Psoas muscle (tissue), 8 donors: ENCODE results near the gene ZNF281. TPM values are rescaled to one million over a fixed set of nuclear protein-coding genes. Genes with fewer than 3 reads are reported as not detected.

ENCODE experiments used
- ATAC-seq, 4 donors: fragments of 200-7000 bp; cut with Tn5 transposase; one replicate each; pipeline ENCODE4 v1.9.1; 2020; ENCODE audit warnings: moderate library complexity in 3 of 4, mild to moderate bottlenecking in 2 of 4
- DNase-seq, 2 donors: peaks; one replicate each; pipeline ENCODE4 v3.0.0-alpha.2; 2020
- H3K27ac ChIP-seq: fragments of 200-600 bp; one replicate; pipeline ENCODE4 v1.8.0; 2022
- H3K27me3 ChIP-seq, 3 donors: fragments of 200-600 bp in 1 of 3; one replicate each; pipeline versions ENCODE4 v1.6.1 to v1.8.0; 2013 to 2022; ENCODE audit warnings: low read length in 2 of 3, mild to moderate bottlenecking in 2 of 3, moderate library complexity in 1 of 3; ENCODE audit not compliant: insufficient read depth in 3 of 3
- H3K36me3 ChIP-seq, 2 donors: fragments of 200-600 bp in 1 of 2; one replicate each; pipeline versions ENCODE4 v1.6.1 to v1.8.0; 2013 to 2022; ENCODE audit warnings: low read depth in 1 of 2, mild to moderate bottlenecking in 1 of 2, moderate library complexity in 1 of 2; ENCODE audit not compliant: insufficient read depth in 1 of 2
- H3K4me1 ChIP-seq: fragments of 200-600 bp; one replicate; pipeline ENCODE4 v1.8.0; 2022
- H3K4me3 ChIP-seq: fragments of 200-600 bp; one replicate; pipeline ENCODE4 v1.8.0; 2022; ENCODE audit warnings: mild to moderate bottlenecking
- H3K9me3 ChIP-seq: fragments of 200-600 bp; one replicate; pipeline ENCODE4 v1.8.0; 2022
- CTCF ChIP-seq: fragments of 200-600 bp; IDR thresholded peaks from one replicate; pipeline ENCODE4 v1.8.0; 2022; ENCODE audit warnings: antibody characterized with exemption
- WGBS, 3 donors: extraction: QIAGEN DNeasy Blood & Tissue Kit; methylation state at CpG; one replicate each; pipeline versions ENCODE4 v1.1.6 to v1.1.7; 2013; 5-methylcytosine and 5-hydroxymethylcytosine counted together
- intact Hi-C, 2 donors: fragments of 100-400 bp; cut with DNase I; formaldehyde crosslinking; loops; one replicate each; pipeline versions ENCODE4 v1.11.0 to v1.14.2; 2022
- polyA plus RNA-seq, 3 donors: library from polyadenylated mRNA; stranded (reverse); fragments of 200-250 nt; gene quantifications; one replicate each; pipeline ENCODE4 v1.2.3, GENCODE V29; 2013
- total RNA-seq, 4 donors: library from RNA; stranded (reverse); fragmentation: NEBNext Ultra II Directional in 2 of 4; extraction: Animal tissue kit (Norgen Biotek cat#: 25700) in 2 of 4; gene quantifications; one replicate each; pipeline versions ENCODE4 v1.2.1 to v1.2.4, GENCODE V29; 2021 to 2023
- donor health status: healthy with polysubstance abuse.
- donor health status: DM: no; HTN: no; CAD: no; lungs with moderate emphysema.
- donor health status: Bipolar disorder and iron deficiency.
- donor health status: healthy.
- donor health status: DM: yes; HTN: yes; CAD: no.
- donor health status: DM: no; HTN: no; CAD: no.
- donor health status: DM: no; HTN: no; CAD: no.
- donor health status: DM: yes; HTN: yes; CAD: no.

Gene ZNF281
- total and polyA plus RNA-seq, 7 donors, result 4.1 to 14.0 (median 10.4) TPM

- Histone ChIP-seq H3K27me3 (no peaks in the 10 kb centered on the region), H3K27ac (no peak overlapping the region), H3K36me3 (no peaks in the 10 kb centered on the region), H3K4me3 (no peak overlapping the region), H3K4me1 (no peaks in the 10 kb centered on the region), H3K9me3 (no peaks in the 10 kb centered on the region)
- 62 to 69% (median 64%) methylated on average over 1 of the region's 1 CpG for WGBS, 3 donors
- ATAC-seq (no peak), DNase-seq (no peak)
- intact Hi-C loops, result no loop called here
- TF ChIP-seq CTCF, result no peak
Observed at GRCh38 chr1:200391747-200392146, 18.1 kb downstream of the ZNF281 start.

DNA sequence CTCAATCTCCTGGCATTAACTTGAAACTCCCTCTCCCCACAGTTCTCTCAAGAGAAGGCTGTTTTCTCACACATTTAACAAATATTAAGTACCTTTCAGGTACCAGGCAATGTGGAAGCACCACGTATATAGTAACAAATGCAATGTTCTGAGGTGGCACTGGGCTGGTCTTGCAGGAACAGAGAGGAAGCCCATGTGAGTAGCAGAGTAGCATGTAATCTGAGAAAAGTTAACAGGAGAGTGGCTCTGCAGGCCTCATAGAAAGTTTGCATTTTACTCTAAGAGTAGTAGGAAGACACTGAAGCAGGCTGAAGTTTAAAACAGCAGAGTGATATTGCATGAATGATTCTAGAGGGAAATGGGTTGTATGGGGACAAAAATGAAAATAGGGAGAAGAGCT lies 21.0 kb downstream of the ZNF281 start:
- no peak overlapping the region for H3K27ac ChIP-seq
- intact Hi-C loops, result no loop called here
- H3K9me3 ChIP-seq, result no peaks in the 10 kb centered on the region
- DNase-seq (no peak), ATAC-seq (no peak)
- TF ChIP-seq CTCF, result no peak
- no peaks in the 10 kb centered on the region for H3K27me3 ChIP-seq
- H3K4me1 ChIP-seq, result no peaks in the 10 kb centered on the region
- no peak overlapping the region for H3K4me3 ChIP-seq
- no peaks in the 10 kb centered on the region for H3K36me3 ChIP-seq
- 64 to 65% (median 64%) methylated on average over 1 of the region's 1 CpG for WGBS, 3 donors

DNA sequence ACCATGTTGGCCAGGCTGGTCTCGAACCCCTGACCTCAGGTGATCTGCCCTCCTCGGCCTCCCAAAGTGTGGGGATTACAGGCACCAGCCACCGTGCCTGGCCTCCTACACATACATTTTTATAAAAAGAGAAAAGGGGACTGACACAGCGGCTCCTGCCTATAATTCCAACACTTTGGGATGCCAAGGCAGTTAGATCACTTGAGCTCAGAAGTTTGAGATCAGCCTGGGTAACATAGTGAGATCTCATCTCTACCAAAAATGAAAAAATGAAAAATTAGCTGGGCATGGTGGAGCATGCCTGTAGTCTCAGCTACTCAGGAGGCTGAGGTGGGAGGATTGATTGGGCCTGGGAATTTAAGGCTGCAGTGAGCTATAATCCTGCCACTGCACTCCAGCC lies 23.4 kb downstream of the ZNF281 start:
- Histone ChIP-seq H3K4me3 (no peak overlapping the region), H3K27ac (no peak overlapping the region), H3K27me3 (no peaks in the 10 kb centered on the region), H3K9me3 (no peaks in the 10 kb centered on the region), H3K36me3 (no peaks in the 10 kb centered on the region), H3K4me1 (no peaks in the 10 kb centered on the region)
- DNase-seq, result no peak
- WGBS, 3 donors, result 91 to 95% (median 93%) methylated on average over 4 of the region's 4 CpGs
- ATAC-seq, result no peak
- TF ChIP-seq CTCF, result no peak
- intact Hi-C loops, result no loop called here

DNA sequence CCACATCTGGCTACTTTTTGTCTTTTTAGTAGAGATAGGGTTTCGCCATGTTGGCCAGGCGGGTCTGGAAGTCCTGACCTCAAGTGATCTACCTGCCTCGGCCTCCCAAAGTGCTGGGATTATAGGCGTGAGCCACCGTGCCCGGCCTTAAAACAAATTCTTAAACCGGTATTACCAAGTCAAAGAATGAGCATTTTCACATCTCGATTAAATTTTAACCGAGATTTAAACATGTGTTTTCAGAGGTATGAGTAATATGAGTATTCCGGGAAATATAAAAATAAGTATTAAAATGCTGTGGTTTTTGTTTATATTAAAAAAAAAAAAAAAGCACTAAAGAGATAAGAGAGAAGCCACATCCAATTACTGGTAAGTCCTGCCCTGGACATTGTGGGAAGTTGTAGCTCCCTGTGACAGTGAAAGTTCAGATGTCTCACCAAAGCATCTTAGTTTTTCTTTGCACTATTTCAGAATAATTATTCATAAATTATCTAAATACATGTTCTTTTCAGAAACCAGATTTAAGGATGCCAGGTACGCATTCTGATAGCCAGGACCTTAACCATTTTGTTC lies 24.9 kb downstream of the ZNF281 start:
- Histone ChIP-seq H3K4me3 (no peak overlapping the region), H3K27me3 (no peaks in the 10 kb centered on the region), H3K27ac (no peak overlapping the region), H3K9me3 (no peaks in the 10 kb centered on the region), H3K4me1 (no peaks in the 10 kb centered on the region), H3K36me3 (no peaks in the 10 kb centered on the region)
- TF ChIP-seq CTCF, result no peak
- ATAC-seq, result no peak
- DNase-seq, result no peak
- WGBS, 3 donors, result 95 to 98% (median 95%) methylated on average over 11 of the region's 11 CpGs
- intact Hi-C loops, result no loop called here

DNA sequence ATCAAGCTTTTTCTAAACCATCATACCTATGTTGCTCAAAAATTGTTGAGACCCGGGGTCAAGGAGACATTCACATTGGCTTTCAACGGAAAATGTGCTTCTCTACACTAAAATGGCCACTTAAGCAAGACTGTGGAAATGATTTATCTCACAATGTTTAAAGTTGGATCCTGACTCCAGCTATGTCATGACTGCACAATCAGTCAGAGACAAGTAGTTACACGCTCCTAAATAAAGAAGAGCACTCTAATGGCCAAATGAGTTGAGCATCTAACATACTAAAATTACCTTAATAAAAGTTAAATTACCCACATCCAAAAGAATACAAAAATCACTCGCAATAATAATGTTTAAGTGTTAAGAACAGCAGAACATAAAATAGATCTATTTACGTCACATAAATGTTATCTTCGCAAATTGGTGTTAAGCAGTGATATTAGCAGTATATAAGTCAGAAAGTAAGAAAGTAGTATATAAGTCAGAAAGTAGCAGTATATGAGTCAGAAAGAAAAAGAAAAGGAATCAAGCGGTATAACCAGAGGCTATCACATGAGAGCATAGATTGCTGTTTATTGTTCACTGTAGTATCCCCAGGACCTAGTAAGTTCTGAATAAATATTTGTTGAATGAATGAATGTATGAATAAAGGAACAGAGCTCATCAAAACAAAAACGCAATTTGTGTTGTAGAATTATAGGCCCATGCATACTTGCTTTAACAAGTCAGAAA lies 28.4 kb downstream of the ZNF281 start:
- H3K9me3 ChIP-seq, result no peaks in the 10 kb centered on the region
- no peak overlapping the region for H3K4me3 ChIP-seq
- no peak overlapping the region for H3K27ac ChIP-seq
- intact Hi-C loops, result no loop called here
- H3K27me3 ChIP-seq, result no peaks in the 10 kb centered on the region
- no peaks in the 10 kb centered on the region for H3K36me3 ChIP-seq
- ATAC-seq (no peak), DNase-seq (no peak)
- H3K4me1 ChIP-seq, result no peaks in the 10 kb centered on the region
- 91 to 94% (median 94%) methylated on average over 8 of the region's 8 CpGs for WGBS, 3 donors
- TF ChIP-seq CTCF, result no peak
